Upper lobe of left lung (tissue), 6 donors: ENCODE measurements around the gene RBPJL. TPM values are rescaled to one million over a fixed set of nuclear protein-coding genes. Genes with fewer than 3 reads are reported as not detected.

Experiments
- ATAC-seq, 2 donors: fragments of 200-7000 bp; cut with Tn5 transposase; one replicate each; pipeline ENCODE4 v1.9.1; 2022; ENCODE audit warnings: mild to moderate bottlenecking in 2 of 2, moderate library complexity in 2 of 2; ENCODE audit not compliant: low FRiP score in 2 of 2
- DNase-seq, 2 donors: peaks; one replicate each; pipeline ENCODE4 v3.0.0-alpha.2; 2019 to 2020
- H3K27ac ChIP-seq, 4 donors: fragments of 200-600 bp; sonication (generic); one replicate each; pipeline ENCODE4 v1.5.1; 2016 to 2019
- H3K27me3 ChIP-seq, 4 donors: fragments of 200-600 bp; sonication (generic); one replicate each; pipeline ENCODE4 v1.5.1; 2017 to 2019
- H3K36me3 ChIP-seq, 4 donors: fragments of 200-600 bp; sonication (generic); one replicate each; pipeline ENCODE4 v1.5.1; 2016 to 2019
- H3K4me1 ChIP-seq, 4 donors: fragments of 200-600 bp; sonication (generic); one replicate each; pipeline ENCODE4 v1.5.1; 2018 to 2019
- H3K4me3 ChIP-seq, 4 donors: fragments of 200-600 bp; sonication (generic); one replicate each; pipeline ENCODE4 v1.5.1; 2017 to 2019; ENCODE audit warnings: mild to moderate bottlenecking in 2 of 4, moderate library complexity in 1 of 4
- H3K9me3 ChIP-seq, 4 donors: fragments of 200-600 bp; sonication (generic); one replicate each; pipeline ENCODE4 v1.5.1; 2018 to 2019
- CTCF ChIP-seq, 6 experiments: fragments of 450-650 bp in 4 of 6; fragments of 200-600 bp in 2 of 6; sonication (generic) in 2 of 6; IDR thresholded peaks; one replicate each; pipeline ENCODE4 v1.5.1; 2016 to 2019; ENCODE audit warnings: antibody characterized with exemption in 6 of 6
- EP300 ChIP-seq, 4 donors: sonication (generic); formaldehyde crosslinking; IDR thresholded peaks; one replicate each; pipeline ENCODE4 v1.5.1; 2017; ENCODE audit warnings: antibody characterized with exemption in 4 of 4, control low read depth in 2 of 4
- POLR2A ChIP-seq, 4 donors: fragments of 450-650 bp; IDR thresholded peaks; one replicate each; pipeline ENCODE4 v1.5.1; 2016 to 2017; ENCODE audit warnings: antibody characterized with exemption in 4 of 4, mild to moderate bottlenecking in 2 of 4
- POLR2AphosphoS5 ChIP-seq, 2 donors: sonication (generic); formaldehyde crosslinking; IDR thresholded peaks; one replicate each; pipeline ENCODE4 v1.5.1; 2017; ENCODE audit warnings: antibody characterized with exemption in 2 of 2
- WGBS, 2 donors: methylation state at CpG; one replicate each; pipeline ENCODE4 v1.1.5; 2017 to 2018; 5-methylcytosine and 5-hydroxymethylcytosine counted together
- total RNA-seq, 6 donors: library from RNA; depleted of rRNA in 4 of 6; stranded (reverse); fragments of >200 nt in 4 of 6; gene quantifications; one replicate each; pipeline versions ENCODE4 v1.1.0 to v1.2.1, GENCODE V29; 2016 to 2021
- donor health status: DM: no; HTN: no; CAD: no; lungs with moderate emphysema.
- donor health status: DM: no; HTN: yes; CAD: no; lungs with severe emphysema.

Gene RBPJL
- total RNA-seq, 6 donors from 2014 or later, result 0.09 to 0.13 TPM; not detected in 4

DNA sequence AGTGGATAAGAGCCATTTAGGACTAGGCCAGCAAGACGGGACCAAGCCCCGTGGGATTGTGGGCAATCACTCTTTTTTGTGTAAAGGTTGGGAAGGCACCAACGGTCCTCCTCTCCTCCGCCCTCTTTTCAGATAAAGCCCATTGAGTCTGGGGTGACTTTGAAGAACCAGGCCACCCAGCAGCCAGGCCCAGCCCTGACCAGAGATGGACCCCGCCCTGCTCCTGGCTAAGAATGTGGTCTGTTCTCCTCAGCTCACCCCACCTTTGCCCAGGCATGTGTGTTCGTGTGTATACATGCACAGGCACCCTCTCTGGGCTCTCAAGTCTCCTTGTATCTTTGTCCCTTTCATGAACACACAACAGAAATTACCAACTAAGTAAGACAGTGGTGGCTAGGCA lies 32.4 kb downstream of the RBPJL start:
- H3K27ac ChIP-seq, result peak overlapping the region; percentile 76 to 92 (median 92)
- peaks cover 3 to 39% (median 16%) of the 10 kb centered on the region in 4 donors for H3K36me3 ChIP-seq
- H3K4me3 ChIP-seq, result no peak overlapping the region
- ATAC-seq (no peak), DNase-seq (peak; percentile 22 to 59)
- peaks cover 46 to 80% (median 59%) of the 10 kb centered on the region in 4 donors for H3K4me1 ChIP-seq
- H3K9me3 ChIP-seq, result no peaks in the 10 kb centered on the region
- H3K27me3 ChIP-seq, result no peaks in the 10 kb centered on the region
- 55 to 87% methylated on average over 6 of the region's 6 CpGs for WGBS, 2 donors
- TF ChIP-seq CTCF (IDR thresholded peaks at IDR 0.05), result no peak
- no peak for TF ChIP-seq POLR2A (IDR thresholded peaks at IDR 0.05)
- TF ChIP-seq POLR2AphosphoS5 (IDR thresholded peaks at IDR 0.05), result no peak
- no peak for TF ChIP-seq EP300 (IDR thresholded peaks at IDR 0.05)

GRCh38 chr20:45339799-45340198 lies 33.2 kb downstream of the RBPJL start:
- peaks cover 53 to 85% (median 66%) of the 10 kb centered on the region in 4 donors for H3K4me1 ChIP-seq
- no peak overlapping the region for H3K4me3 ChIP-seq
- H3K27ac ChIP-seq, result peak overlapping the region; percentile 76 to 92 (median 92)
- TF ChIP-seq POLR2A (IDR thresholded peaks at IDR 0.05) (no peak), CTCF (IDR thresholded peaks at IDR 0.05) (no peak), POLR2AphosphoS5 (IDR thresholded peaks at IDR 0.05) (no peak), EP300 (IDR thresholded peaks at IDR 0.05) (no peak)
- no peak for ATAC-seq
- 97 to 100% methylated on average over 1 to 2 of the region's 2 CpGs for WGBS, 2 donors
- H3K27me3 ChIP-seq, result no peaks in the 10 kb centered on the region
- peaks cover 3 to 33% (median 13%) of the 10 kb centered on the region in 4 donors for H3K36me3 ChIP-seq
- no peaks in the 10 kb centered on the region for H3K9me3 ChIP-seq
- DNase-seq, result no peak

DNA sequence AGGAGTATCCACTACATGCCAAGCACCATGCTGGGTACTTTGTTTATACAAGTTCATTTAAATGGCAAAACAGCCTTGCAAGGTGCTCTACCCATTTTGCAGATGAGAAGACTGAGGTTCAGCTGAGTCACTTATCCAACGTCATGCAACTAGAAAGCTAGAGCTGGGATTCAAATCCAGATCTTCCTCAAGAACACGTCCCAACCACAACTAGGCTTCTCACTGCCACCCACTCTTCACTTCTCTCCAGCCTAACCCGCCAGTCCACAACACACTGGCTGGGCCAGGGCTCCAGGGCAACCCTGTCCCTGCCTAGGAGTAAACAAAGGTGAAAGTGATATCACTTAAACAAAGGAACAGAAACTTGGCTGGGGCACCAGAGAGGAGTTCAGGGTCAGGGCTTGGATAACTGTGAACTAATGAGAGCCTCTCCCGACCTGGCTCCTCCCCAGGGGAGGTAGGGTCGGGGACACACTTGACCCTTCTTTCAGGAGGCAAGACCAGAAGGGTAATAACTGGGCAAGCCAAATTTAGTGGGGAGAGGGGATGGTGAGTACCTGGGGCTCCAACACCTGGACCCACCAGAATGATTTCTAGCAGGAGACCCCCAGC lies 33.7 kb downstream of the RBPJL start:
- TF ChIP-seq EP300 (IDR thresholded peaks at IDR 0.05), result peak in 2 of 4 donors; percentile 11 to 35
- TF ChIP-seq POLR2A (IDR thresholded peaks at IDR 0.05), result peak in 1 of 4 donors; percentile 25
- TF ChIP-seq POLR2AphosphoS5 (IDR thresholded peaks at IDR 0.05), result peak in 1 of 2 donors; percentile 49
- no peak for TF ChIP-seq CTCF (IDR thresholded peaks at IDR 0.05)
- Histone ChIP-seq H3K36me3 (peaks cover 0 to 28% (median 10%) of the 10 kb centered on the region in 4 donors), H3K4me1 (peaks cover 58 to 91% (median 69%) of the 10 kb centered on the region in 4 donors), H3K4me3 (no peak overlapping the region), H3K27ac (peak overlapping the region; percentile 91 to 92 (median 92)), H3K9me3 (no peaks in the 10 kb centered on the region), H3K27me3 (no peaks in the 10 kb centered on the region)
- DNase-seq (peak in 1 of 2 donors; percentile 66), ATAC-seq (peak in 1 of 2 donors; percentile 1)
- 55 to 59% methylated on average over 5 of the region's 5 CpGs for WGBS, 2 donors

- Histone ChIP-seq H3K4me1 (peaks cover 64 to 97% (median 74%) of the 10 kb centered on the region in 4 donors), H3K9me3 (no peaks in the 10 kb centered on the region), H3K4me3 (peak overlapping the region in 1 of 4 donors; percentile 88), H3K27ac (peak overlapping the region; percentile 91 to 92 (median 92)), H3K36me3 (peaks cover 0 to 22% (median 6%) of the 10 kb centered on the region in 4 donors), H3K27me3 (no peaks in the 10 kb centered on the region)
- no peak for DNase-seq
- 60 to 71% methylated on average over 1 of the region's 1 CpG for WGBS, 2 donors
- TF ChIP-seq EP300 (IDR thresholded peaks at IDR 0.05) (no peak), POLR2AphosphoS5 (IDR thresholded peaks at IDR 0.05) (no peak), POLR2A (IDR thresholded peaks at IDR 0.05) (no peak), CTCF (IDR thresholded peaks at IDR 0.05) (no peak)
- no peak for ATAC-seq
These were observed 34.3 kb downstream of the RBPJL start for GRCh38 chr20:45340951-45341350.
